GM21423 (cell line): Measurements from ENCODE around the gene PTPRO.

Experiments used
- ATAC-seq: cut with Tn5 transposase; IDR thresholded peaks from one replicate; pipeline ENCODE4 v1.9.1; 2021; ENCODE audit warnings: mild to moderate bottlenecking, moderate library complexity; ENCODE audit not compliant: unreplicated experiment

PTPRO gene

GRCh38 chr12:15443611-15444010, 121.3 kb downstream of the PTPRO start:
- no peak for ATAC-seq

- ATAC-seq: no peak
Observed at GRCh38 chr12:15444523-15444922, 122.2 kb downstream of the PTPRO start.

- ATAC-seq: no peak
Observed at GRCh38 chr12:15446807-15447206, 124.5 kb downstream of the PTPRO start.

- ATAC-seq: peak; percentile 63
Observed at GRCh38 chr12:15453613-15454012, 131.3 kb downstream of the PTPRO start.

GRCh38 chr12:15458008-15458407, 135.7 kb downstream of the PTPRO start:
- no peak for ATAC-seq

- ATAC-seq: no peak
Observed at GRCh38 chr12:15468911-15469310, 146.6 kb downstream of the PTPRO start.

GRCh38 chr12:15469356-15469755, 147.0 kb downstream of the PTPRO start:
- no peak for ATAC-seq

GRCh38 chr12:15472036-15472435, 149.7 kb downstream of the PTPRO start:
- ATAC-seq: no peak

- no peak for ATAC-seq
Observed at GRCh38 chr12:15474766-15475165, 152.5 kb downstream of the PTPRO start.

- ATAC-seq: no peak
Observed at GRCh38 chr12:15477761-15478160, 155.5 kb downstream of the PTPRO start.

- ATAC-seq: no peak
Observed at GRCh38 chr12:15481846-15482245, 159.5 kb downstream of the PTPRO start.

GRCh38 chr12:15485466-15485865, 163.2 kb downstream of the PTPRO start:
- ATAC-seq: no peak

GRCh38 chr12:15486859-15487258, 164.6 kb downstream of the PTPRO start:
- ATAC-seq: no peak

GRCh38 chr12:15488481-15488880, 166.2 kb downstream of the PTPRO start:
- ATAC-seq: no peak

- peak; percentile 69 for ATAC-seq
Observed at GRCh38 chr12:15494329-15495046, 172.2 kb downstream of the PTPRO start.

GRCh38 chr12:15495746-15496145, 173.4 kb downstream of the PTPRO start:
- ATAC-seq: no peak

- no peak for ATAC-seq
Observed at GRCh38 chr12:15496738-15497137, 174.4 kb downstream of the PTPRO start.

GRCh38 chr12:15497671-15498292, 175.5 kb downstream of the PTPRO start:
- no peak for ATAC-seq

- no peak for ATAC-seq
Observed at GRCh38 chr12:15502211-15502610, 179.9 kb downstream of the PTPRO start.

GRCh38 chr12:15505616-15506015, 183.3 kb downstream of the PTPRO start:
- ATAC-seq: no peak

GRCh38 chr12:15515010-15515409, 192.7 kb downstream of the PTPRO start:
- ATAC-seq: no peak

- ATAC-seq: no peak
Observed at GRCh38 chr12:15520083-15520482, 197.8 kb downstream of the PTPRO start.

- no peak for ATAC-seq
Observed at GRCh38 chr12:15520844-15521243, 198.5 kb downstream of the PTPRO start.
